Fibroblast of lung (primary cell): ENCODE data around the gene SLC11A2. TPM values are rescaled to one million over a fixed set of nuclear protein-coding genes. Genes with fewer than 3 reads are reported as not detected.

Source experiments
- DNase-seq, 2 donors: peaks; one replicate each; pipeline versions ENCODE4 v3.0.0 to v3.0.0-alpha.2; 2010; ENCODE audit warnings: low read depth in 2 of 2
- H2AFZ ChIP-seq: 2 replicates; pipeline ENCODE4 v1.5.1; 2012; ENCODE audit warnings: low read length, control low read depth, inconsistent platforms
- H3K27ac ChIP-seq: 2 replicates; pipeline ENCODE4 v1.5.1; 2011; ENCODE audit warnings: low read length, control low read depth; ENCODE audit not compliant: insufficient read depth
- H3K27me3 ChIP-seq: 2 replicates; pipeline ENCODE4 v1.5.1; 2011; ENCODE audit warnings: mild to moderate bottlenecking, low read length; ENCODE audit not compliant: control insufficient read depth, insufficient read depth
- H3K36me3 ChIP-seq: 2 replicates; pipeline ENCODE4 v1.5.1; 2011; ENCODE audit warnings: low read length; ENCODE audit not compliant: control insufficient read depth, insufficient read depth
- H3K4me1 ChIP-seq: 2 replicates; pipeline ENCODE4 v1.5.1; 2011; ENCODE audit warnings: low read length; ENCODE audit not compliant: control insufficient read depth, insufficient read depth; ENCODE audit errors: extremely low read depth
- H3K4me2 ChIP-seq: 2 replicates; pipeline ENCODE4 v1.5.1; 2011; ENCODE audit warnings: low read length, control low read depth; ENCODE audit not compliant: insufficient read depth; ENCODE audit errors: extremely low read depth
- H3K4me3 ChIP-seq, 4 experiments: fragments of 200-600 bp in 1 of 4; sonication (generic) in 1 of 4; replicated peaks in 1 of 4; 2 replicates each; pipeline ENCODE4 v1.5.1; 2011 to 2016; ENCODE audit warnings: low read length in 4 of 4, low read depth in 3 of 4, mild to moderate bottlenecking in 3 of 4, control low read depth in 2 of 4, inconsistent platforms in 1 of 4, mixed read lengths in 1 of 4; ENCODE audit not compliant: insufficient read depth in 1 of 4; ENCODE audit errors: control extremely low read depth in 1 of 4
- H3K79me2 ChIP-seq: 2 replicates; pipeline ENCODE4 v1.5.1; 2012; ENCODE audit warnings: mild to moderate bottlenecking, low read length, inconsistent platforms; ENCODE audit not compliant: control insufficient read depth, insufficient read depth
- H3K9ac ChIP-seq: 2 replicates; pipeline ENCODE4 v1.5.1; 2011; ENCODE audit warnings: mild to moderate bottlenecking, low read length, control low read depth; ENCODE audit not compliant: insufficient read depth
- H3K9me3 ChIP-seq: 2 replicates; pipeline ENCODE4 v1.5.1; 2012; ENCODE audit warnings: low read depth, low read length; ENCODE audit not compliant: control insufficient read depth, insufficient read depth
- H4K20me1 ChIP-seq: 2 replicates; pipeline ENCODE4 v1.5.1; 2011; ENCODE audit warnings: low read length; ENCODE audit not compliant: control insufficient read depth, insufficient read depth; ENCODE audit errors: extremely low read depth
- CTCF ChIP-seq, 2 donors: IDR thresholded peaks in 1 of 2; conservative IDR thresholded peaks in 1 of 2; 1 replicate in 1 of 2; 2 replicates in 1 of 2; pipeline ENCODE4 v1.5.1; 2011 to 2012; ENCODE audit warnings: low read length in 2 of 2, control low read depth in 1 of 2, inconsistent platforms in 1 of 2, low read depth in 1 of 2, mild to moderate bottlenecking in 1 of 2
- EZH2 ChIP-seq: IDR thresholded peaks from 2 replicates; pipeline ENCODE4 v1.5.1; 2012; ENCODE audit warnings: low read length, control low read depth, mild to moderate bottlenecking; ENCODE audit errors: missing control alignments
- polyA plus RNA-seq, 2 donors: library from polyadenylated mRNA; depleted of rRNA in 1 of 2; stranded (reverse) in 1 of 2; unstranded in 1 of 2; fragments of >200 nt; gene quantifications; 2 replicates each; pipeline ENCODE4 v1.2.1, GENCODE V29; 2011 to 2012; ENCODE audit warnings: missing spikeins in 1 of 2
- total RNA-seq: library from RNA; depleted of rRNA; stranded (reverse); fragments of >200 nt; gene quantifications from 2 replicates; pipeline ENCODE4 v1.2.1, GENCODE V29; 2014

The SLC11A2 gene
- total and polyA plus RNA-seq, 2 donors (not counting 1 experiment from before 2014, with no cell fraction given), result 38.6 to 75.0 TPM

GRCh38 chr12:50979369-50980052 lies 46.7 kb downstream of the SLC11A2 start:
- TF ChIP-seq EZH2 (no peak), CTCF (conservative IDR thresholded peaks at IDR 0.05 in 1 of 2, IDR thresholded peaks at IDR 0.05 in 1 of 2; ENCODE audit: low read depth in 1 of 2, low read length in 2 of 2) (no peak)
- Histone ChIP-seq H2AFZ (no peak overlapping the region), H3K4me3 (no peak overlapping the region), H4K20me1 (no peaks in the 10 kb centered on the region), H3K27me3 (no peaks in the 10 kb centered on the region), H3K36me3 (no peaks in the 10 kb centered on the region), H3K27ac (no peak overlapping the region), H3K4me2 (no peak overlapping the region), H3K9ac (no peak overlapping the region), H3K9me3 (no peaks in the 10 kb centered on the region), H3K79me2 (no peaks in the 10 kb centered on the region), H3K4me1 (no peaks in the 10 kb centered on the region)
- no peak for DNase-seq

- H3K79me2 ChIP-seq, result no peaks in the 10 kb centered on the region
- H2AFZ ChIP-seq, result no peak overlapping the region
- no peak overlapping the region for H3K4me2 ChIP-seq
- H4K20me1 ChIP-seq, result no peaks in the 10 kb centered on the region
- TF ChIP-seq CTCF (conservative IDR thresholded peaks at IDR 0.05 in 1 of 2, IDR thresholded peaks at IDR 0.05 in 1 of 2; ENCODE audit: low read depth in 1 of 2, low read length in 2 of 2), result no peak
- no peak for TF ChIP-seq EZH2
- H3K27ac ChIP-seq, result no peak overlapping the region
- H3K9me3 ChIP-seq, result no peaks in the 10 kb centered on the region
- no peak overlapping the region for H3K4me3 ChIP-seq
- H3K9ac ChIP-seq, result no peak overlapping the region
- no peaks in the 10 kb centered on the region for H3K4me1 ChIP-seq
- DNase-seq, result peak in 1 of 2 donors; percentile 69
- no peaks in the 10 kb centered on the region for H3K36me3 ChIP-seq
- H3K27me3 ChIP-seq, result no peaks in the 10 kb centered on the region
These were observed 54.2 kb downstream of the SLC11A2 start for GRCh38 chr12:50971946-50972345.

GRCh38 chr12:50964432-50964831 lies 61.8 kb downstream of the SLC11A2 start:
- no peaks in the 10 kb centered on the region for H3K36me3 ChIP-seq
- H2AFZ ChIP-seq, result no peak overlapping the region
- no peak overlapping the region for H3K27ac ChIP-seq
- H3K4me2 ChIP-seq, result no peak overlapping the region
- no peaks in the 10 kb centered on the region for H4K20me1 ChIP-seq
- no peaks in the 10 kb centered on the region for H3K27me3 ChIP-seq
- no peak for DNase-seq
- TF ChIP-seq CTCF (conservative IDR thresholded peaks at IDR 0.05 in 1 of 2, IDR thresholded peaks at IDR 0.05 in 1 of 2; ENCODE audit: low read depth in 1 of 2, low read length in 2 of 2), result no peak
- no peak for TF ChIP-seq EZH2
- H3K9me3 ChIP-seq, result no peaks in the 10 kb centered on the region
- H3K4me1 ChIP-seq, result no peaks in the 10 kb centered on the region
- H3K9ac ChIP-seq, result no peak overlapping the region
- no peak overlapping the region for H3K4me3 ChIP-seq
- no peaks in the 10 kb centered on the region for H3K79me2 ChIP-seq
